HG02970 (cell line): ENCODE measurements around the gene BCOR.

Source experiments
- ATAC-seq: cut with Tn5 transposase; IDR thresholded peaks from one replicate; pipeline ENCODE4 v1.9.1; 2021; ENCODE audit warnings: mild to moderate bottlenecking, moderate library complexity, moderate number of reproducible peaks; ENCODE audit not compliant: unreplicated experiment, low FRiP score

Gene BCOR

DNA sequence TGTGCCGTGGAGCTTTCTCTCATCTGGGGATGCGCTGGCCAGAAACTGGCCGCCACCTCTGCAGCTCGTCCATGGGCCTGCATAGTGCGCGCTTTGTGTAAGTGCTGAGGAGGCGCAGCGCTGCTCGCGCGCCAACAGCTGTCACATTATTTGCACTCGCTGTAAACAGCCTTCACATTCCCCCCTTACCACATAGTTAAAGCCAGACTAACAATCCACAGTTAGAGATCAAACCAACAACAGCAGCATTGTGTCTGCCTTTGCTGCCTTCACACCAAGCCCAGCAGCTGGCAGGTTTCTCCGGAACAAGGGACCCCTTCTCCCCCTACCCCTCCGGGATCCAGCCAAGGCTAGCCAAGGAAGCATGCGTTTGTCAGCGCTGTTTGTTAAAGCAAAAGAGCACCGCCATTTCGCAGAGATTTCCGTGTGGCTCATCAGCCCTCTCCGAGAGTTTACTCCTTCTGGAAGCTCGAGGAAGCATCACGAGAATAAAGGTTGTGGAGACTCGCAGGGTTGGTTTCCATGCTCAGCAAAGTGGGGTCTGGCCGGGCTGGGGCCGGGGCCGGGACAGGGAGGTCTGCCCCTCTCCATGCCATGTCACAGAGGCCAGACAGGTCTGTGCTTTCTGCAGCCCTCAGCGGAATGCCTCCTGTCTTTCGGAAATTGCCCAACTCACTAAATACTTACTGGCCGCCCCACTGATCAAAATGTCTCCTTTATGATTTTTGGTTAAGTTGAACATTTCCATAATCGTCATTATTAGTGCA, 11.0 kb downstream of the BCOR start:
- no peak for ATAC-seq

DNA sequence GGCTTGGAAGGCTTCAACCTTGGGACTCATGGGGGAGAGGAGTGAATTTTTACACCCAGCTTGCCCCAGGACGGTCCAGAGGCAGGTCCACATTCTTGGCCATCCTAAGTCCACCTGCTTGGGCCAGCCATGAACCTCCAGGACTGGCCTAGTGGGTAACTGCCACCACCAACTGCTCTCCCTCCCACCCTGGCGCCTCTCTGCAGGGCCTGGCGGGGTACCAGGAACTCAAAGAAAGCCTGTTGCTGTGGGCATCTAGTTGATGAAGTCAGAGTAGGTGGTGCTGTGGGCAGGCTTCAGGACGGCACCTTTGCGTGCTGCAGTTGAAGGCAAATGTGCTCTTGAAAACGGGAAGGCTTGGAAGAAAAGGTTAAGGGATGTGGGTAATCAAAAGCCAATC, 12.0 kb downstream of the BCOR start:
- ATAC-seq, result no peak

DNA sequence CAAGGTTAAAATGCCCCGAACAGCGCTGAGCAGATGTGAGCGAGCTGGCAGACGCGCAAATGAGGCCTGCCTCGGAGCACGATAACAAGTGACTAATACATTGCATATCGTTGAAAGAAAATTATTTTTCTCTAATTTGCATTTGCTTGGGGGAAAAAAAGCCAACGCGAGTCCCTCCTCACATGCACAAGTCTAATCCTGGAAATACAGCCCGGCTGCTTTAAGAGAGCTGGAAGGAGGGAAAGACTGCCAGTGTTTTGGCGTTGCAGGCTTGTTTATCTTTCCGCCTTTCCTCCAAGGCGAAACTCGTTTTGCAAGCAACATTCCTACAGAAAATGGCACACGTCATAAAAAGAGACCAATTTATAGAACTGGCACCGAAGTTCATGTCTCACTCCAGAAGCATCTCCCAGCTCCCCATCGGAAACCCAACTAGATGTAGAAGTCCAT, 12.6 kb downstream of the BCOR start:
- ATAC-seq, result no peak

DNA sequence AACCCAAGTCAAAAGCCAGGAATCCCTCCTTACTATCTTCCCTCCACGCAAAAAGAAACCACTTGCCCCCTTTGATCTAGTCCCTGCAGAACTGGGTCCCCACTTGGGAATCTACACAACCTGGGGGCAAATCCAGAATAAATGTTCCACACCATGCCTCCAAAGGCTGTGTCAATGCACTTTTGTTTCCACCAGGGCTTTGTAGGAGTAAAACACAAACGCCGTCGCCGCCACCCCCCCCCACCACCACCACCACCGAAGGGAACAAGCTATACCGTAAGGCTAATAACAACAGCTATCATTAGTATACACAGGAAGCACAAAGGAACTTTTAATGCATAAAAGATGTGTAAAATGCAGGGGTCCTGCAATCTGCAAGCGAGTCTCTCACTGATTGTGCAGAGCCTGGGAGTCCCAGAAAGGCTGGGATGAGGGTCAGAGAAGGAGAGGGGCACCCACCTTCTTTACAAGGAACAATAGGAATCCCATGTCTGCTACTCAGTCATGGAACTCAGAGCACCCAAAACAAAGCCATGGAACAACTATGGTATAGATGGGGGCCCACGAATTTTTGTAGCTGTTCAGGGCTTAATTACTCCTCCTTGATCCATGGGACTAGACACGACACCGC, 13.2 kb downstream of the BCOR start:
- ATAC-seq, result no peak

DNA sequence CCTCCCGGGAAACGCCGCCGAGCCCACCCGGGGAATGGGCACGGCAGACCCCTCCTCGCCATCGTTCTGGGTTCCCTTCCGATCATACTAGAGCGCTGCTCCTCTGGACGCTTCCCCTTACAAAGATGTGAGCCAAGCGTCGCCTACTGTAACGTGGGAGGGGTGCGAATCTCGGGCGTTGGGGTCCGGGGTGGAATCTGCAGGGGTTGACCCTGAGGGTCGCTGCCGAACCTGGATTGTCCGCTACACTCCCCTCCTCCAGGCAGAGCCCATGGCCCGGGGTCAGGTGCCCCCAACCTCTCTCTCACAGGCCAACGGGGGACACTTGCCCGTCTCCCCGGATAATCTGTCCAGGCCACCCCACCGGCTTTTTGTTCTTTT, 13.8 kb downstream of the BCOR start:
- ATAC-seq, result no peak

DNA sequence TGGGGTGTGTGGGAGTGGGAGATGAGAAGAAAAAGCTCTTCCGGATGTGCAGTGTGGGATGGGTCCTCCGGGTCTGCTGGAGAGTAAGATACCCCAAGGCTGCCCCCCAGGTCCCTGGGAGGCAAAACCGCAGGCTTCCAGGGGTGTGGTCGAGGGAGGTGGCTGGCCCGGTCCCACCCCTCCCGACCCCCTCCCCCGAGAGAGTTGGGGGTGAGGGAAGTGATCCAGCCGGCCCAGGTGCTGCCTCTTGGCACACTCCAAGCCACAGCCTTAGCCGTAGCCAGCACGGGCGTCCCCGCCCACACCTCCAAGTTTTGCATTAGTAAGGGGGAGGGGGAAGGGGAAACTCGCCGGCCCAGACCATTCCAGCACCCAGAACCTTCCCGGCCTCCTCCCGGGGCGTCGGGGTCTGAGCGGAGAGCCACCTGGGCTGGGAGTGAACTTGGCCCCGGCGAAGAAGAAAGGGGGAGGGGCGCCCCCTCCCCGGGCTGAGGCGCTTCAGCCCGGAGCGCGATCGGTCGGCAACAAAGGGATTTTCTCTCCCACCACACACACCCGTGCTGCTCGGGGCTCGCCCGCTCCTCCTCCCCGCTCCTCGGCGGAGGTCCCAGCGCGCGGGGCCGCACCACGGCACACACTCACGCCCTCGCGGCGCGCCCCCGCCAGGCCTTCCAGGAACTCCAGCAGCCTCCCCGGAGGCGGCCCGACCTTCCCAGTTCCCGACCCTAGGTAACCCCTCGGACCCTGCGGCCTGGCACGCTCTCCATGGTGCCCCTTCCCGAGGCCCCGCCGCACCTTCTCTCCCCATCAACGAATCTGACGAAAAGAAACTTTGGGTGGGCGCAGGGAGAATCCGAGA, 14.4 kb downstream of the BCOR start:
- no peak for ATAC-seq

DNA sequence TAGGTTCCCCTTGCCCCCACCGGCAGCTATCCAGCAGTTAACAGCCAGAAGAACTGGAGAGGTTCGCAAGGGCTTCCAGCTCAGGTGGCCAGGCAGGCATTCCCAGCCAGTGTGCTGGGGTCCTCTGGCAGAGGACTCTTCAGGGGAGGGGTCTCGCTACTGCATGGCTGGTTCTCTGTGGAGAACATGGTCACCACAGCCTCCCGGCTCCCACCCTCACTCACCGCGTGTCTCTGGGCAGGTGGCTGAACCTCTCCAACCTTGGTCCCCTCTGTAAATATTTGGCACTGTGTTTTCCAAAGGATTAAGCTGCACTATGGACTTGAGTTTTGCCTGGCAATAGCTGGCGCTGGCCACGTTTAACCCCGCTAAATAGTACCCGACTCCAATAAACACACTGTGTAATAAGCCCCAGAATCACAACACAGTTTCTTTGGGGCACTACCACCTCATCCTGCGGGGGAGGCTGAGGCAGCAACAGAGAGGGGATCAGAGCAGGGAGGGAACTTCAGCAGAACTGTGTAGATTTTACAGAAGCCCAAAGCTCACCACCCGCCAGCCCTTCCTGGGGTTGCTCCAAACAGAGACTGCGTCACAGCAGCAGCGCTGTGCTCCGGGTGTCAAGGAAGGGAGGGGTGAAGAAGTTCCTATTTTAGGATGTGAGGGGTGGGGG, 15.2 kb downstream of the BCOR start:
- ATAC-seq, result no peak

DNA sequence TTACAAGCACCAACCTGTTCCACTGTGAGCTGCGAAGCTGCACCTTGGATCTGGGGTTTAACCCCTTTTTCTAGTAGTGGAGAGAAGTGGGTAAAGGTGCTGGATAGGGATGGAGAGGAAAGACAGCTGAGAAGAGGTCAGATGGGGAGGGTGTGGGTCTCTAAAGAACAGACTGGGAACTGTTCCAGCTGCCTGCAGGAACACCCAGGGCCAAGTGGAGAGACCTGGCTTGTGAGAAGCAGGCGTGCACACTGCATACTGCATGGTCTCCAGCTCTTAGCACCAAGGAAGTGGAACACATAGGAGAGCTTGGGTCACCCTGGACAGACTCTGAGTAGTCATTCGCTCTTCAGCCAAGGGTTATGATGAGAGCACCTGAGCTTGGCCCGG, 16.1 kb downstream of the BCOR start:
- ATAC-seq, result no peak

DNA sequence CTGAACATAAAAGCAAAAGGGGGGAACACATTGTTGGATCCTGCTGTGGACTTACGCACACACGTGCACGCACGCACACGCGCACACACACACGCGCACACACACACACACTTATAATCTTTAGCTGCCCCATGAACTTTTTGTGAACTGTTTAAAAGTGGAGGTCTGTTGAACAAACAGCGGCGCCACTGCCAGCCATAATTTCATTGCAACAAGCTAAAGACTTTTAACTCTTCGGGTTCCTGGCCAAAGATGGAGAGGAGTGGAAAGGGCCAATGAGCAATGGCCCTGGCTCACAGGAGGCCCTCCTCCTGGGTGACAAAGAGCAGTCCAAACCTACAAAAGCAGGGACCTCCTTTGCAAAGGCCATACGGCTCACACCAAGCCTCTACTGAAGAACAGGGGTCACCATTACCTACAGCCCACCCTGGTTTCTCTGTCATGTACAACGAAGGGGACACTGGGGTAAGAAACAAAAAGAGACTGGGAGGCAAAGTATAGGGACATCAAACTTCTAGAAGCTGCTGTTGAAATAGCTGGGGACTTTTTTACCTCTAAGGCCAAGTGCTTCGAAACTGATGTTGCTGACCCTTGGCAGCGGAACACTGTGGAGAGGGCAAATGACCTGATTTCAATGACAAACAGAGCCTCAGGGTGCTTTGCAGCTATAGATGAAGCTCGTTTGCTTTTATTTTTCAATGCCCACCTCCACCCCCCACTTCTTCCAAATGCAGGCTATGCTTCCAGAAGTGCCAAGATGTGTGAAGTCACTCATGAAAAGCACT, 16.7 kb downstream of the BCOR start:
- ATAC-seq, result no peak

DNA sequence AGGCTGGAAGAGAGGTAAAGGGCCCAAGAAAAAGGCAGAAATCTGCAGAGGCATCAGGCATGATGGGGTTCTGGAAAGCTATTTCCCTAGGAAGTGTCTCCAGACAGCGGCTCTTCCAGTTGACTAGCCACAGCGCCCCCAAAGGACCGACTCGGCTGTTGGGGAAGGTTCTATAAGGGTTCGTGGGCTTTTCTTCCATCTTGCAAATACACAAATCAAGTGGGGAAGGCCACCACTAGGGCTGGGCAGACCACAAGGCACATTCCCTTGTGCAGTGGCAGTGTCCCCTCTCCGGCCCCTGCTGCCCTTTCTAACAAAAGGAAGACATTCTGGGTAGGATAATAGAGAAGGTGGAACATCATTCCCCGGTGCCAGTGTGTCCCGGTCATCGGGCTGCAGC, 18.2 kb downstream of the BCOR start:
- ATAC-seq, result no peak

DNA sequence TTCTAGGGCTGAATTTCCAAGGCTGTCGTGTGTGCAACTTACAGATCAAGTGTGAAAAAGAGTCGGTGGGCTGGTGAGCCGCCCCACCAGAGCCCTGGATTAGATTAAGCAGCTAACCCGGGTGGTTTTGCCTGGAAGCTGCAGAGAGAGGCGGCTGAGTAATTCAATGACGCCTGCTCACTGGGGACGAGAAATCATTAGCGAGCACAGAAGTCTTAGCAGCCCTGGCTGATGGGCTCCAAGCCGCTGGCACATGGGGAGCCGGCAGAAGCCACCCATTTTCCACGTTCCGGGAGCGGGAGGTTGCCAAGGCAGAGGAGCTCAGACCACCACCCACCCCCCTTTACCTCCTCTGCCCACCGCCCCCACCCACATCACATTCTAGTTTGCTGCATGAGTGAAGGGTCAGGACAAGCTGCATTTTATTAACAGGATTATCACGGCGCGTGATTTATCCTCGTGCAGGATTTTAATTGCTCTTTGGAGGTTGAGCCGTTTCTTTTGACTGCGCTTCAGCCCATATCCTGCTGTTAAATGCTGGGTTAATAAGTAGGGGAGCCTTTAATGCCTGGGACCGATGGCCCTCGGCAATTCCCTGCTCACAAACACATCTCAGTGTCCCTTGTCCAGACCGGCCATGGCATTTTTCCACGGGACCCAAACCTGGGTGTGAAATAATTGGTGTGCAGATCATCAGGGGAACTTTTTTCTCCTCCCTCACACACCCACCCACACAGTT, 19.1 kb downstream of the BCOR start:
- ATAC-seq, result no peak

DNA sequence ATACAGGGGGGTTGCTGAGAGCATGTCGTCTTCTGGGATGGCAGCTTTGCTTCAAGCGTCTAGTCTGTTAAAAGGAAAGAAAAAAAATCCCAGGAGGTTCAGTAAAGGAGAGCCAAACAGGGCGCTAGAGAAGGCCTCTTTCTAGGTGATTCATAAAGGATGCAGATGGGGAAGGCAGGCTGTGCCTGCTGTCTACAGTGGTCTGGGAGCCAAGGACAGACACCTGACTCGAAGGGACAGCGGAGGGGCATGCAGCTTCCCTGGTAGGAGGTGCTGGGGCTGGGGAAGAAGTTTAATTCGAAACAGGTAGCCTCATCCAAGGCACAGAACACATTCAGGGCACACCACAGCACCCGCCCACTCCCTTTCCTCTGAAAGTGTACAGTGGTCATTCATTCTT, 19.9 kb downstream of the BCOR start:
- ATAC-seq, result no peak

DNA sequence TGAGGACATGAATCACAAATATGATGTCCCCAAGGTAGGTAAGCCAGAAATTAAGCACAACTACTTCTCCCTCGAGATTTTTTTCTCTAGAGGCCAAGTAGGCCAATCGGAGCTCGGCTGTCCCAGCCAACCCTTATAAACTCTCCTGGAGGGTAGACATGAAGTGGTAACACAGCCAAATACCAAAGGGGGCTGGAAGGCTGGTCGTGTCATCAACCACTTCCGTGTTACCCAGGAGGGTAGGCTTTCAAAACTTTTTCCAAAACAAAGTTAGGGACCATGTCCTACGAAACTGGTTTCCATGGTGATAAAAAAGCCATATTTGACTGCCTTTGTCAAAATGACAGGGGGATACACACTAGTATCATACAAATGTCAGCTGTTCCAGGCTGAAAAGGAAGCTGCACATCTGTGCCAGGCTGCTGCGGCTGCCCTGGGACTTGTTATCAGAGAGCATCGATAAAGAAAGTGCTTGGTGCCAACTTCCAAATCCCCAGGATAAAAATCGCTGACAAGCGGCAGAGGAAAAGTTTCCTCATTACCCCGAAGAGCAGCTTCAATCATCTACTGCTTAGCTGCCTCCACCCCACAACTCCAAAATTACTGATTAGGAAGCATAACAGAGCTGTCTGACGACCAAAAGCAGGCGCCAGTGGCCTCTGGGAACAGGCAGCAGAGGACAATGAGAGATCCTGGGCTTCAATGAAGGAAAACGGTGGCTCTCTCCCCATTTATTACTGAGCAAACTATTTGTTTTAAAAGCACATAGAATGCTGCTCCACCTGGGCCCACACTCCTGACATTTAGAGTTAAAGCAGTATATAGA, 20.8 kb downstream of the BCOR start:
- ATAC-seq, result no peak

DNA sequence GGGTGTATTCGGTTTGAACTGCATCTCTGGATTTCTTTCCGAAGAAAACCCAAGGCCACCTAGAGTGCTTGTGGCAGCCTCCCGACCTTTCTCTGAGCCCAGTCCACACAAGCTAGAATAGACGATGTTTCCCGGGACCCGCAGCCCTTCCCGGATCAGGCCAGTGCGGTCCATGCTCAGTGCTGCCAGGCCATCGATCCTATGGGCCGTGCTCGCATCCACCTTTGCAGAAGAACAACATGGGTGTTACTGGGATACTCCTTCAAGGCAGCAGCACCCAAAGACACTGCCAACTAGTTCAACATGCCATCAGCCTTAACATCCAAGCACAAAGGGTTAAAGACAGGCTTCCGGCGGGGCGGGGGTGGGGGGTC, 22.8 kb downstream of the BCOR start:
- no peak for ATAC-seq

DNA sequence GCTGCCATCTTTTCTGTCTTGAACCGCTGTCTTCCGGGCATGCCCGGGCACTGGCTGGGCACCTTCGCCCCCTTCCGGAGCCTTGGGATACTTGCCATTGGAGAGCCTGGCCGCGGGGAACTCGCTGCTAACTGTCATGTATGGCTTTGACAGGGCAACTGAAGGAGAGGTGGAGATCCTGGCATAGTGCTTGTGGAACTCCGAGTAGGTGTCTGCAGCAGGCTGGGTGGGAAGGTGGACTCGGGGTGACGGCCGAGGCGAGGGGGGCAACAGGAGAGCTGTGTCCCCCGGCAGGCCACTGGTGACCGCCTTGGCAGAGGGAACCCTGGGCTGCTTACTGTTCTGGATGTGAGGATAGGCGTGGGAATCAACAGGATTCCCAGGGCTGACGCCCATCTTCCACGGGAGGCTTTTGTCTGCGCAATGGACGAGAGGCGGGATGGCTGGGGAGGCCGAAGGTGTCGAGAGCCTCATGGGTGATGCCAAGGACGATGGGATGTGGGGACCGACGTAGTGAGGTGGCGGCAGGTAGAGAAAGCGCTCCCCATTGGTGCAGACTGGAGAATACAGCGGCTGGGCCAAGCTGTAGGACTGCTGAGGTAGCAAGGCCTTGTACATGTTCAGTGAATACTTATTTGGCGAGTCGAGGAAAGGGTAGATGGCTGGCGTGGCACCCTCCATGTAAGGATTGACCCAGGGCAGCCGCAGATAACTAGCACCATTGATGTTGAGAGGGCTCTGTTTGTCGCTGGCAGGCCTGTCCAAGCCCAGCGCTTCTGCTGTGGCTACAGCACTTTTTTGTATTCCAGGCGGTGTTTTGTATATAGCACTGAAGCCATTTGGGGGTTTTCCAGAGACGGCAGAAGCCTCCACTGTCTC, 23.4 kb downstream of the BCOR start:
- no peak for ATAC-seq

DNA sequence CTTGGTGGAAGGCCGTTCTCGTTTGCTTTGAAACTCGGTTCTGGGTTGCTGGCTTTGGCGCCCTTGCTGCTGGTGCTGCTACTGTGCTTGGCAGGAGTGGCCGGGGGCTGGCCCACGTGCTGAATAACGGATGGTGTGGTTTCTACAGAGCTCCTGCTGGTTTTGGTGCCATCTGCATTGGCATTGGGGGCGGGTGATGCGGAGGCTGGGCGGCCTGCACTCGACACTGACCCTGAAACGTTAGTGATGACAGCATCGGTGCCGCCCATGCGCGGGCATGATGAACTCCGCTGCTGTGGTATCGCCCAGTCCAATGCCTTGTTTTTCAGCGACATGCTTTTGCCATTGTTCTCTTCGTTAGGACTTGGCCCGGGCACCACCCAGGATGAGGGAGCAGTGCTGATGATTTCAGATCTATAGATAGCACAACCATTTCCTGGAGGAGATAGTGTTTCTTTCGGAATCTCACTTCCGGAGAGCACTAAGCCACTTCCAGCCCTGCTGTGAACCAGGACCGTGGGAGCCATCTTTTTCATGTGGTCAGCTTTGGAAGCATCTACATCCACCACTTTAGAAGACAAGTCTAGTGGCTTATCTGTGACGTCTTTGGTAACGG, 24.2 kb downstream of the BCOR start:
- no peak for ATAC-seq

DNA sequence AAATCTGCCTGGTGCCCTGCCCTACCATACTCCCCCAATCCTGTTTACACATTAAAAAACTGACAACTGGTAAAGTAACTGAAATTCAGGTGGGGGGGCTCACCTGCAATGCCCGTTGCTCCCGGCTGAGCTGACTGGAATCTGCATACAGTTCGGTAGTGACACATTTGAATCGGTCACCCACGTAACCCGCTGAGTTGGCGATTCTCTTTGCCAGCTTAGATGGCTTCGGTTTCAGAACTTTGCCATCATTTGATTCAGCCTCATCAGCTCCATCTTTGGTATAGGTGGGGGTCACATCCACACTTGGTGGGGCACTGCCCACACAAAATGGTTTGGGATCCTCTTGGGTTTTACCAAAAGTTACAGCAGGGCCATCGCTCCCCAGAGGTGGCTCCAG, 25.5 kb downstream of the BCOR start:
- ATAC-seq, result no peak
